Neural progenitor cell (in vitro differentiated cells): ENCODE results near the gene FASTKD3.

ENCODE experiments used
- EZH2 ChIP-seq: fragments of 200-600 bp; sonication (generic); IDR thresholded peaks from 2 replicates; pipeline ENCODE4 v1.6.1; 2017; ENCODE audit warnings: antibody characterized with exemption, mild to moderate bottlenecking, moderate library complexity
- EZH2phosphoT487 ChIP-seq: fragments of 200-600 bp; sonication (generic); IDR thresholded peaks from 2 replicates; pipeline ENCODE4 v1.6.1; 2017; ENCODE audit warnings: antibody characterized with exemption
- TF ChIP-seq, protein P1 (sequence below): fragments of 200-600 bp; sonication (generic); IDR thresholded peaks from 2 replicates; pipeline ENCODE4 v1.5.1; 2017; ENCODE audit warnings: antibody characterized with exemption, mild to moderate bottlenecking

GRCh38 chr5:7873216-7873615 is 4.4 kb upstream of the FASTKD3 start:
- TF ChIP-seq, protein P1, sequence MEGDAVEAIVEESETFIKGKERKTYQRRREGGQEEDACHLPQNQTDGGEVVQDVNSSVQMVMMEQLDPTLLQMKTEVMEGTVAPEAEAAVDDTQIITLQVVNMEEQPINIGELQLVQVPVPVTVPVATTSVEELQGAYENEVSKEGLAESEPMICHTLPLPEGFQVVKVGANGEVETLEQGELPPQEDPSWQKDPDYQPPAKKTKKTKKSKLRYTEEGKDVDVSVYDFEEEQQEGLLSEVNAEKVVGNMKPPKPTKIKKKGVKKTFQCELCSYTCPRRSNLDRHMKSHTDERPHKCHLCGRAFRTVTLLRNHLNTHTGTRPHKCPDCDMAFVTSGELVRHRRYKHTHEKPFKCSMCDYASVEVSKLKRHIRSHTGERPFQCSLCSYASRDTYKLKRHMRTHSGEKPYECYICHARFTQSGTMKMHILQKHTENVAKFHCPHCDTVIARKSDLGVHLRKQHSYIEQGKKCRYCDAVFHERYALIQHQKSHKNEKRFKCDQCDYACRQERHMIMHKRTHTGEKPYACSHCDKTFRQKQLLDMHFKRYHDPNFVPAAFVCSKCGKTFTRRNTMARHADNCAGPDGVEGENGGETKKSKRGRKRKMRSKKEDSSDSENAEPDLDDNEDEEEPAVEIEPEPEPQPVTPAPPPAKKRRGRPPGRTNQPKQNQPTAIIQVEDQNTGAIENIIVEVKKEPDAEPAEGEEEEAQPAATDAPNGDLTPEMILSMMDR, result no peak
- no peak for TF ChIP-seq EZH2phosphoT487
- no peak for TF ChIP-seq EZH2
